GM11168 (cell line): ENCODE results near the gene CCSER1.
"Not testable (repeated sequence)": the region's sequence is repeated elsewhere in the genome, so short reads cannot be mapped to it uniquely, and the experiment has no call there.

Experiments used
- in situ Hi-C: fragments of 300-500 bp; cut with MboI; formaldehyde crosslinking; loops from one replicate; pipeline ENCODE4 v1.12.0; 2022; ENCODE audit warnings: low sequenced_read_pairs; ENCODE audit not compliant: unreplicated experiment

CCSER1 gene

DNA sequence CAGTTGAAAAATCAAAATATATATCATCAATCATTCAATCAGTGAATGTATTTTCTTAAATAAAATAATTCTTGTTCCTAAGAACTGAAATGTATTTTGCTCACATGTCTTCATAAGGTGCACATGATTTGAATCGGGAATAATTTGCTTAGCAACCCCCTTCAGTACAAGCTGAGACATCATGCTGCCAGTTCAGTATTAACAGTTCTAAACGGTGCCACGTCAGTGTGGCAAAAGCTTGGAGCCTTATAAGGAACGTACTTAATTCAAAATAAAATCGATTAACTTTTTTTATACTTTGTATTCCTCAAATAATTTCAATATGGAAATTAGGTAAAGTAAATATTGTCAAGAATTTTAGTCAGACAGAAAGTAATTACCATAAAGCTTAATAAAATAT is 287.9 kb downstream of the CCSER1 start:
- in situ Hi-C loops, result no loop called here

DNA sequence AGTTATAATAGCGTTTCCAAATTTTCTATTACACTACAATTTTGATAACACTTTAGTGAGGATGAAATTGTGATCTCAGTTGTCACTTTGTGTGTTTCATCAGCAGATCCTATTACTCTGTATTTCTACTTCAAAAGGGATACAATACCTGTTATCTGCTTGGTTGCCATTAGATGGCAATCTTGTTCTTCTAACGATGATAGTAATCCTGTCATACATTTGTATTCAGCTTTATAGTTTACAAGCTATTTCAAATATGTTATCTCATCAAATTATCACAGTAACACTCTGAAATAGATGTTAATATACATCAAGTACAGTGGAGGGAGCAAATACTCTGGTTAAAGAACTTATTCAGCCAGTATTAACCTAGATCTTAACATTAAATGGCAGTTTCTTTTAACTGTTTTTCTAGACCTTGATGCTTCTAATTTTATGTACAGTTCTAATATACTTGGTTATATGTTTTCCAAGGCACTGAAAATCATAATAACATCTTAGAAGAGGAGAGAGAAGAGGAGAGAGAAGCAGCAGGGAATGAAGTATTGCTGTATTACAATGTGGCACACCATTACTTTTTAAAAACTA is 292.0 kb downstream of the CCSER1 start:
- in situ Hi-C loops, result no loop called here

DNA sequence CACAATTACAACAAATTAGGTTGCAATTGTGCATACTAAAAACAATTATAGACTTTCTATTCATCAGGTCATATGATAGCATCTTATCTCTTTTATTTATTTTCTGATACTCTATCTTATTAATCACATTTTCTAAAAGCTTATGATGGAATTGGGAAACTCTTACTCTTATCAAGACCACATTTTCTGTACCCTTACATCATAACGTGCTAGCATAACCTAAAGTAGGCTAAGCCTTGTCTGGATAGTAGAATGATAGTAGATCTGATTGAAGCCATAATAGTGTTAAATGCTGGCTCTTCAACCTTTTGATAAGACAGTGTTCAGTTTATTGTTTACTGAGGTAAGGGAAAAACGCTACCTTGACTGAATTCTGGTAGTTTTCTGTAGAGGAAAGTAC is 294.0 kb downstream of the CCSER1 start:
- in situ Hi-C loops, result no loop called here

DNA sequence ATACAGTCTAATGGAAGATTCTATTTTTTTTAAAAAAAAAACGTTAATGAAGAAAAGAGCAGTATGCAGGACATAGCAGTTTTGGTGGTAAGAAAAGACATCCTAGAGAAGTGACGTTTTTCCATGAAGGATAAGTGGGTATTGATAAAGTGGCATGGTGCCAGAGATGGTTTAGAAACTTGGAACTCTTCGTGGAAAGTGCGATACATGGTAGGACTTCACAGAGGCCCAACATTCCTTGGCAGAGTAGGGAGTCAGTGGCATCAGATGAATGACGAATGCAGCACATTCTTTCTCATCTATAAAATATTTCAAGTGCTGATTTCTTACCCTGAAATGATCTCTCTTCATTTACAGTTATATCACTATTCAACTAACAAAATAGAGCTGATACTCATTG is 298.7 kb downstream of the CCSER1 start:
- in situ Hi-C loops, result no loop called here

DNA sequence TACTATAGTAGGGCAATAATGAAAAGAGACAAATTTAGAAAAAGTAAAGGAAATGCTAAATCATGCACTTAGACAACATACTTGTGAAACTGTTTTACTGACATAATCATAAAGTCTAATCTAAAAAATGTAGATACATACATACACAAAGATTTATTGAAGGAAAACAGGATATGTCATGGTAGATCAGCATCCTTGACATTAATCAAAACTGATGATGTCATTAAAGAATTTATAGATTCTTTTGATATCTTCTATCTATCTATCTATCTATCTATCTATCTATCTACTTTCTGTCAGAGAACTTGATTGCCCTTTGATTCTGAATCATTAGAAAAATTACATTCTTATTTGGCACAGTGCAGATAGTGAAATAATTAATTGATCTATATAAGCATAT is 311.3 kb downstream of the CCSER1 start:
- in situ Hi-C loops, result no loop called here

DNA sequence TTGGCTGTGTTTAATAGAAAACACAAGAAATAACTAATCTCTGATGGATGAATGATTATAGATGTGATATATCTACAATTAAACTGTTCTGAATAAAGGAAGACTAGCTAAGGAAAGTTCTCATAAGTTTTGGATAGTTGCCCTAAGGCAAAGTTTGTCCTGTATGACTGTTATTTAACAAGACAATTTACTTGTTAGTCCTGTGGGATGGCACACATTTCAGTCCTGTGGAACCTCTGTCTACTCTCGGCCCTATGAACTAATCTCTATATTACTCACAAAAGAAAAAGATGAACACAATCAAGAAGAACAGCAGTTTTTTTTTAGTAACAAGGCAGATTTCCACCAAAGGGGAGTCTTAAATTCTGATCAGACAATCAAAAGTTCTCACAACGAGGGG is 314.6 kb downstream of the CCSER1 start:
- in situ Hi-C loops, result no loop called here

DNA sequence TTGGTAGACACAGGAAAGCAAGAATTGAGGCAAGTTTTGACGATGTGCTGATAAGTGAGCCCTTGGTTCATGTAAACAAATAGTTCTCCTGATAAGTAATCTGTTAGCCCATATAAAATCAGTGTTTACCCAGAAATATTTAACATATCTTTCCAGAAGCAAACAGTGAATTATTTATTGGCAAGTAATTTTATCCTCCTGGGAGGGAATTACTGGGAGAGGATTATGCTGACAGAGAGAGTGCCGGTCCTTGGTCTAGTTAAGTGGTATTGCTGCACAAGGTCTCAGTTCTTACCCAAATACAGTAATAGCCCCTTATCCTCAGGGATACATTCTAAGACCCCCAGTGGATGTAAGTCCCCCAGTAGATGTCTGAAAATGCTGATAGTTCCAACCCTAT is 315.4 kb downstream of the CCSER1 start:
- in situ Hi-C loops, result no loop called here

DNA sequence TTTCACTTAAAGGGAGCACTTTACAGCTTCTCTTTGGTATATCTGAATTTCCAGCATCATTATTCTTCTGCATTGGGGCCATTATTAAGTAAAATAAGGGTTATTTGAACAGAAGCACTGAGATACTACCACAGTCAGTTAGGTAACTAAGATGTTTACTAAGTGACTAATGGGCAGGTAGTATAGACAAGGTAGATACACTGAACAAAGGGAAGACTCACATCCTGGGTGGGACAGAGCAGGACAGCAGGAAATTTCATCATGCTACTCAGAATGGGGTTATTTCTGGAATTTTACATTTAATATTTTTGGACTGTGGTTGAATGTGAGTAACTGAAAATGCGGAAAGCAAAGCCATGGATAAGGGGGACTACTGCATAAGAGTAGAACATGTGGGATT is 316.0 kb downstream of the CCSER1 start:
- in situ Hi-C loops, result no loop called here

DNA sequence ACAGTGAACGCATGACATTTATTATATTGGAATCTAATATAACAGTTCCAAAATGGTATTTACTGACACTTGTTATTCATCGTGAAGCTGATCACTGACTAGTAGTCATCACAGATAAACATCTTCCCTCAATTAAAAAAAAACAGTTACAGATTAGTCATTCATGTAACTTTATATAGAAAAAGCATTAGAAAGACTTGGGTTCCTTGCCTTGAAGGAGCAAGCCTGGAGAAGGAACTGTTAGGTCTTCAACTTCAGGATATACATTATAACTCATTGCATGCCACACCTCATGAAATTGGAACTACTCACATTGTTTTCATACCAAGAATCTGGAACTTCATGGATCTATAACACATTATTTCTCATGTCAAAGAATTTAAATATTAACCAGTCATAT is 317.7 kb downstream of the CCSER1 start:
- in situ Hi-C loops, result no loop called here

DNA sequence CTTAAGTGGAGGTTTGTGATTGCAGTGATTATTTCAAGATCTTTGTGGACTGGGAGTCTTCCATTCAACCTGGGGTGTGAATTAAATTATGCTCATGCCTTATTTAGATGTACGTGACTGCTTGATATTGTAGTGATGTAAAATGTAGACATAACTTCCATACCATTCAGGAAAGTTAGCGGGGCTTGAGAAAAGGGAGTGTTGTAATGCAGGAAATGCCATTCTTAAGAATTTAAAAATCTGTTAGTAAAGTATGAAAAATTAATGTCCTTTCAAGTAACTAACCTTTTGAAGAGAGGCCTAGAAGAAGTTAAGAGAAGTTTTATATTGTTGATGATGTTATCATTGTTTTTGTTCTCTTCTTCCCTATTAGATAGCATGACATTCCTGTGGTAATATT is 318.2 kb downstream of the CCSER1 start:
- in situ Hi-C loops, result no loop called here

DNA sequence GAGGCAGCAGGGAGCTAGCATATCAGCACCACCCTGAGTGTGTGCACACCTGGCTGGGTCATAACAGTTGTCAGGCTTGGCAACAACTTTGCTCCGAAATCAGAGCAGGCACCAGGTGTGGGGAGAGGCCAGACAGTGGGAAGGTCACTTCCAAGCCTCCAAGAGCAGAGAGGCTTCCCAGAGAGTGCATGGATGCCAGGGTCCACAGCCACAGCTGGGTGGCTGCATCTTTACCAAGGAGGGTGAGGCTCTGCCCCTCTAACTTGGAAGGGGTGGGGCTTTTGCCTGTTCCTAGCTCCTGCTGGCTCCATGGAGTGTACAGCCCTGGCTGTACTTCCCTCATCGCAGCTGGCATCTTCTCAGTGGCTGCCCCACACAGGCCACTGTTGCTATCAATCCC is 322.4 kb downstream of the CCSER1 start:
- in situ Hi-C loops, result no loop called here

DNA sequence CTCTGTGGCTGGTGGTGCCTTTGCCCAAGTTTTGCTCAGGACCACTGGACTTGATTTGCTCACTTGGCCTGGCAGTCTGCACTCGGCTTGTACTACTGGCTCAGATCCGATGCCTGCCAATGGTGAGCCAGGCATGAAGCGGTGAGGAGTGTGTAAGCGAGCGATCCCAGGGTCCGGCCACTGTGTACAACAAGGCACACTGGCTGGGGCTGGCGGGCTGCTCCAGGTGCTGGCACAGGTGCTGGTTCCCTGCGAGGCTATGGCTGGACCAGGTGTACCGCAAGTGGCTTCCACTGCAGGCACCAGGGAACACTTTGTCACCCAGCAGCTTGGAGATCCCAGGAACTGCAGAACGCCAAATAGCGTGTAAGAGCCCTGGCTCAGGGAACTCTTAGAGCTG is 329.7 kb downstream of the CCSER1 start:
- in situ Hi-C loops, result no loop called here

DNA sequence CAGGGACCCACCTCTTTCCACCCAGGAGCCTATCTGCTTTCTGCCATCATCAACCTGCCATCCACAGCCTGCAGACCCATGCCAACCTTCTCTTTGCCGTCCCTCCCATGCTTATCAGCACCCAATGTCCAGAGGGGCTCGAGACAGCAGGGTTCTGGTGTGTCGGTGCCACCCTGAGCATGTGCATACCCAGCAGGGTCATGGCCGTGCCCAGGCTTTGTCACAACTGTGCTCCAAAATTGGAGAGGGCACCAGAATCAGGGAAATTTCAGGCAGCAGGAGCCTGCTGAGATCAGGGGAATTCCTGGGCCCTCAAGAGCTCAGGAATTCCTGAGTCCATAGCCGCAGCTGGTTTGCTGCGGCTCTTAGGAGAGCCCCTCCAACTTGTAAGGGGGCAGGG is 330.6 kb downstream of the CCSER1 start:
- in situ Hi-C loops, result no loop called here

DNA sequence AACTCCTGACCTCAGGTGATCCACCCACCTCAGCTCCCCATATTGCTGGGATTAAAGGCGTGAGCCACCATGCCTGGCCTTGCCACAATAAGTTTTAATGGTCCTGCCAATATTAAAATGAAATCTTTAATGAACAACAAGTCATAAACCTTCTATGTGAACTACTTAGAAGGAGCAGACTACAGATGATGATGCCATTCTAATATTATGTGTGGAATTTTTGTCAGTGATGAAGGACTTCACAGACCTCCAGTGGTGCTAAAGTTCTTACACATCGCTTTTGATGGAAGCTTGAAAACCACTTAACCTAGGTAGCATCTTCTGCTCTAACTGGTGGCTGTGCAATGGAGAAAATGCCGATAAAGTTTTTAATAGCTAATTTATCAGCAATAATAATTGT is 331.4 kb downstream of the CCSER1 start:
- in situ Hi-C loops, result no loop called here

DNA sequence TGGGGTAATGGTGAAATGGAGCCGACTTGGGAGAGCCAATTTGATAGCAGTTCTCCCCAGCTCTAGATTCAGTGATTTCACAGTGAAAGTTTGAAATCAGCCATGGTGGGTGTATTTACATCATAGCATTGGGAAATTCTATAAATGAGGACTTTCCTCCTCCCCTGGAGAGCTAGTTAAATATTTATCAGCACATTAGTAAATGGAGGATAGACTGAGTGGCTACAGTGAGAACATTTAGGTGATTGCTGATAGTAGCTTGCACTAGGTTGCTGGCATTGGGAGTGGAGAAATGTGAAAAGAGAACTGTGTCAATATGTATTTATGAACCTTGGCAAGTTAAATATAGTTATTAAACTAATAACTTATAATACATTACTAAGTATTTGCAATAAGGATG is 347.3 kb downstream of the CCSER1 start:
- in situ Hi-C loops, result no loop called here

DNA sequence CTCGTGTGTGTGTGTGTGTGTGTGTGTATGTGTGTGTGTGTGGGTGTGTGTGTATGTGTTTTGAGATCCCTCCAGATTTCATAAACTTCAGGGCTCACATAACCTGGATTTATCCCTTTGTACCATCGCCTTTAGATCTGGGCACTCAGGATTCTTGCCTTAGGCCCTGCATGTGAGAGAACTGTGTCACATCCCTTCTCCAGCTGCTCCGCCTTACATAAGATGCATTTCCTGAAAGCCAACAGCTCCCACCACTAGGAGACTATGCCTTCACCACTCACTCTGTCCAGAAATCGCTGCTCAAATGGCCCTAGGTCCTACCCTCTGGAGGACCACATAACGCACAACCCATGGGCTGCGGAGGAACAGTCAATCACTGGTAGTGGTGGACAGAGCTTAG is 348.8 kb downstream of the CCSER1 start:
- in situ Hi-C loops, result no loop called here

DNA sequence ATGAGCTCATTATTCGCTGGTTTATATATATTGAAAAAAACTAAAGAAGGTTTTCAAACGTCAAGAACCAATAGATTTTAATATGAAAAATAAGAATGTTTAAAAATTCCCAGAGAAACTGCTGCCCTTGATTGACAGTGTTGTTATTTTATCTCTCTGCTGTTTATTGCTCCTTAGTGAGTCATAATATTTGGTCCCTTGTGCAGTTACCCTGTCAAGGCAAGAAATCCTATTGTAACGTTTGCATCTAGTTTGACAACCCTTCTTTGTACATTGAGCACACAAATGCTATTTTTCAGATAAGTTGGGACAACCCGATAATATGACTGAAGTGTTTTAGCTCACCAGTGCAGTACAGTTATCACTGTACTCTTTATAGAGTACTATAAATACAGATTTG is 349.4 kb downstream of the CCSER1 start:
- in situ Hi-C loops, result no loop called here

DNA sequence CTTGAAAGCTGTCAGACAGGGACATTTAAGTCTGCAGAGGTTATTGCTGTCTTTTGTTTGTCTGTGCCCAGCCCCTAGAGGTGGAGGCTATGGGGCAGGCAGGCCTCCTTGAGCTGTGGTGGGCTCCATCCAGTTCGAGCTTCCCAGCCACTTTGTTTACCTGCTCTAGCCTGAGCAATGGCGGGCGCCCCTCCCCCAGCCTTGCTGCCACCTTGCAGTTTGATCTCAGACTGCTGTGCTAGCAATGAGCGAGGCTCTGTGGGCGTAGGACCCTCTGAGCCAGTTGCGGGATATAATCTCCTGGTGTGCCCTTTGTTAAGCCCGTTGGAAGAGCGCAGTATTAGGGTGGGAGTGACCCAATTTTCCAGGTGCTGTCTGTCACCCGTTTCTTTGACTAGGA is 357.7 kb downstream of the CCSER1 start:
- in situ Hi-C loops, result not testable (repeated sequence)

DNA sequence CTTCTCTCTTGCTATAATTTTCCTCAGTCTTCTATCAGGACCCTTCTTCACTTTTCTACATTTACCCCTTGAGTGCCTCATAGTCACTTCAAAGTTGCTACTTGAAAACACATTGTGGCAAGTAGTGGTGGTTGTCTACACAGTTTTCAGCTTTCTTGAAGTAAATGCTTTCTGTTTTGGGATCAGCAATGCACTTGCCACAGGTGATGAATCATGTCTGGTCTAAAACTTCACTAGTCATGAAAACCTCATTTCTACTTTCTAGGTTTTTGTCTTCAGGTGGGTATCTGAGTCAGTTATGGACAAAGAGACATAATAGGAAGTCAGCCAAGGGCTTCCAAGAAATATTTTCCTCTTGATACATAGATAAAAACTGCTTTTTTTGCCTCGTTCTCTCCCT is 359.2 kb downstream of the CCSER1 start:
- in situ Hi-C loops, result no loop called here

DNA sequence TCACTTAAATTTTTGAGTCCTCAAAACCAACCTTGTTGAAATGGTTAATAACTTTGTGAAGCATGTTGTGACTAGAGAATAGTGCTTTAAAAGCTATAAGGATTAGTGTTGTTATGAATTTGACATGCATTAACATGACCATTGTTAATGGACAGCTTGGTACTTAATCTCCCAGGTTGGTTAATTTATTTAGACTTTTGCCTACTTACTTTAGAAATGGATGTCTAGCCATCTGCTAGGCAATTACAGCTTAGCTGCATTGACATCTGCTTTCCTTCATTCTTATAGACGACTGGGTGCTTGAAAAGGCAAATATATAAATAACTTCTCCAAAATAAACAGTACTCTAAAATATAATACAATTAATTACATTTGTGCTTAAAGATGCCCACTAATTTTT is 368.0 kb downstream of the CCSER1 start:
- in situ Hi-C loops, result no loop called here

DNA sequence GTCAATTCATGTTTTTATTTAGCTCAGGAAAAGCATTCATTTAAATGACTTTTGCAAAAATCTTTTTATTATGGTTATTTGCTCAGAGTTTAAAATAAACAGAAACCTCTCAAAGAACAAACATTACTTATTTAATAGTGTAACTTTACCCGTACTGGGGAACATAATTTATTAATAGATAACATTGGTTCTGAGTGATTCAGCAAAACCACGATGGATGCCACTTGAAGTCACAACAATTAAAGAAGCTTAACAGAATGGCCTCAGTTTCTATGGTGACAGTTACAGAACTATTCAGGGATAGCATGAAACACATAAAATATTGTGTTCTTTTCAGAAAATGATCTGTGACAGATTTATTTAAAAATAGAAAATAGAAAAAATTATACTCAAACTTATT is 368.7 kb downstream of the CCSER1 start:
- in situ Hi-C loops, result no loop called here

DNA sequence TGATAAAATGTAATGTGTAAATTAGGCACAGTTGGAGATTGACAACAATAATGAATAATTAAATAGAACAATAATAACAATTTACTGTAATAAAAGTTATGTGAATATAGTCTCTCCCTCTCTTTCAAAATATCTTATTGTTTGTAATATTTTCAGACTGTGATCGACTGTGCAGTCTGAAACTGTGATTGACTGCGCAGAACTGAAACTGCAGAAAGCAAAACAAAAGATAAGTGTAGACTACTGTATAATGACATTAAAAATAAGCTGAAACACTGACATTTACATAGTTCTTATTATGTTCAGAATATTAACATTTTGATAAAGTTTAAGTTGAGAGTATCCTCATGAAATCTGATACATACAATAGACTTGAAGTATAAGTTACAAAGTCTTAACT is 371.0 kb downstream of the CCSER1 start:
- in situ Hi-C loops, result no loop called here

DNA sequence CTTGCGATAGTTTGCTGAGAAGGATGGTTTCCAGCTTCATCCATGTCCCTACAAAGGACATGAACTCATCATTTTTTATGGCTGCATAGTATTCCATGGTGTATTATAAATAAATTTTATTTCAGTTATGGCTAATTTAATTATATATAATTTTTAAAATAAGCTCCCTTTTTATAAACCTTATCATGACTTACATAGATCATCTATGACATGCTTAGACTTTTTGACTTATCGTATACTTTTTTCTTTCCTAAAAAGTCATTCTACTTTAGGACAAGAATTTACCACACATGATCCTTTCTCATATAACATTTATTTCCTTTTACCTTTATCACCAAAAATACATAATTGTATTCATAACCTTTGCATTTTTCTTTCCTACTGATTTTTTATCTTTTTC is 376.5 kb downstream of the CCSER1 start:
- in situ Hi-C loops, result no loop called here
